HG03139 (cell line): Measurements from ENCODE around the gene TPCN2.

Experiments
- ATAC-seq: cut with Tn5 transposase; IDR thresholded peaks from one replicate; pipeline ENCODE4 v1.9.1; 2021; ENCODE audit not compliant: unreplicated experiment

Gene TPCN2

DNA sequence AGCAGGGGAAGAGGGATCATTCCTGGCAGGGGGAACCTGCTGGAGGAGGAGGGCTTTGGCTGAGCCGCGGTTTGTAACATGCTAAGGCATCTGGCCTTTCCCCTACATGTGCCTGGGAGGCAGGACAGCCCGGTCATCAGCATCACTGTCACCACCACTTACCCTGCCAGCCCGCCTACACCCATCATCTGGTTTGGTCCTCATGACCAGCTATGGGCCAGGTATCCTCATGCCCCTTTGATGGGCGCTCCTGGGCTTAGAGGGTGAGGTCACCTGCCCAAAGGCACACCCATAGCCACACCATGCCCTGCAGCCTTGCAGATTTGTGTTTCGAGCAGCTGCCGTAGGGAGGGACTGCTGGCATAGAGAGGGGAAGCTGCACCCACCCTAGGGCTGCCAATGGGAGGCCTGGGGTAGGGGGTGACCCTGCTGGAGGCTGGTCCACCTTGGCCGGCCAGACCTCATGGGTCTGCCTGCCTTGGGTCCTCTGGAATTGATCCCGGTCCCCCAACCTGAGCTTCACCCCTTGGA, 38.3 kb upstream of the TPCN2 start:
- no peak for ATAC-seq

DNA sequence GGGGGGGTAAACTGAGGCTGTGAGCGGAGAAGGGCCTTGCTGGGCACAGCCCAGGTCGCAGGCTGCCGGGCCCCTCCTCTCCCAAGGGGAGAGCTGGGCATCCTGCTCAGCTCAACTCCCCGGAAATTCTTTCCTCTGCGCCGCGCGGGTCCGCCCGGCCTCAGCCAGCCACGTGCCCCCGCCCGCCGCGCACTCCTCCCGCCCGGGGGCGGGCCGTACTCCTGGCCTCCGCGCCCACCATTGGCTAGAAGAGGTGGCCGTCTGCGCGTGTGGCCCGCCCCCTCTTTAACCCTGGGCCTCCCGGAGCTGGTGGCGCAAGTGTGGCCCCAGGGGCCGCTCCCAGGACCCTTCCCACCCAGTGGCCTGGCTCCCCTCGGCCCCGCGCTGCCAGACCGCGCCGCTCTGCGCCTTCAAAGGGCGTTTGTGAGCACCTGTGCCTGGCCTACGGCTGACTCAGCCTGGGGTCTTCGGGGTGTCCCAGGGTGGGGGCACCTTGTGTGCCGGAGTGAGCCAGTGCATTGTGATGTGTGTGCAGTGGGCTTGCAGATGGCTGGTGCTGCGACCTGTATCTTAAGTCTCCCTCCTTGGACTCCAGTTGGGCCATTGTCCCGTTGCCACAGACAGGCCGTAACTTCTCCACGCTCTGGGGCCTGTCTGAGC, 37.6 kb upstream of the TPCN2 start:
- no peak for ATAC-seq

DNA sequence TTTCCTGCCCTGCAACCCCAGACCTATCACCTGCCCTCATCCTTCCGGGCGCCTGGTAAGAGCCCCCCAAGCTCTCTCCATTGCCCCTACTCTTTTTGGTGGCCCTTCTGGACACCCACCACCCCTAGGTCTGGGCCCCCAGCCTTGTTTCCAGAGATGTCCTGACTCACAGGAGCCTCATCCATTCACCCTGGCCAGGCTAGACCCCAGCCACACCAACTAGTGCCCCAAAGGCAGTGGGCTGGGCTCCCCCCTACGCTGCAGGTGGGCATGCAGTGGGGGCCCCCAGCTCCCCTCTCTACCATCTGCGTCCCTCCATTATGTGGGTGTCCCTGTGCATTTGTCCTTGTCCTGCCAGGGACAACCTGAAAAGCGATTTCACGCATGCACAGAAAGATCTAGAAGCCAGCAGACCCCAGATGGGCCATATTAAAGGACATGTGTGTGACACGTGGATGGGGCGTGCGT, 37.1 kb upstream of the TPCN2 start:
- no peak for ATAC-seq

DNA sequence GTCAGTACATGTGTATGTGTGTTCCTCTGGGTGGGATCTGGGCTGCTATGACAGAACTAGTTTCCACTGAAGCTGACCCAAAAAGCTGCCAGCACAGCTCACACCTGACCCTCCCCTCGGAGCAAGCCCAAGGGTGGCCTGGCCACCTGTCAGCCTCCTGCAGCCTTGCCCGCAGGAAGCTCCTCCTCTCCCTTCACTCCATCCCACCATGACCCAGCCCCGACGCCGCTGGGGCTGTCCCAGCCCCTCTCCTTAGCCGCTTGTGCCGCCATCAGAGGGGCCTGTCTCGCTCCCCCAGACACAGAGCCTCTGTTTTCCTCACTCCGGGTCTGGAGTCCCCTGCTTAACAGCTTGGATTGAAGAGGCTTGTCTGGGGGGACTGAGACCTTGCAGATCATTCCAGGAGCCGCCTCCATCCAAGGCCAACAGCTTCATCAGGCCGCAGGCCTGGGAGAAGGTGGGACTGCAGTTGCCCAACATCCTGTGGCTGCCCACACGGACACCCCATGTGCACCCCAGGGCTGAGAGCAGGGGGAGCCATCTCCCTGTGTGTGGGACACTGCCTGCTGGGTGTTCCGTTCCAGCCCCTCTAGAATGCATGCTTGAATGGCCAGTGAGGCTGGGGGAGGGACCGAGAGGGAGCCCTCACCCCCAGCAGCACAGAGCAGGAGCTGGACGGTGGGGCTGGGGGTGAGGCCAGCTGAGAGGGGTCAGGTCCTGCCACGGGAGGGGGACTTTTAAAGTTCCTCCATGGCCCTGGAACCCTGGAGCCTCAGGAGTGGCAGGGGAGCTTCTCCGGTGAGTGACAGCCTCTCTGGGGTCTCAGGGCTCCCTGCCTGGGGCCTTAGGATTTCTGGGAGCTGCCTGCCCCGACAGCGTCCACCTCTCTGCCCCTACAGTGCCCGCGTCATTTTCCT, 36.4 kb upstream of the TPCN2 start:
- no peak for ATAC-seq

DNA sequence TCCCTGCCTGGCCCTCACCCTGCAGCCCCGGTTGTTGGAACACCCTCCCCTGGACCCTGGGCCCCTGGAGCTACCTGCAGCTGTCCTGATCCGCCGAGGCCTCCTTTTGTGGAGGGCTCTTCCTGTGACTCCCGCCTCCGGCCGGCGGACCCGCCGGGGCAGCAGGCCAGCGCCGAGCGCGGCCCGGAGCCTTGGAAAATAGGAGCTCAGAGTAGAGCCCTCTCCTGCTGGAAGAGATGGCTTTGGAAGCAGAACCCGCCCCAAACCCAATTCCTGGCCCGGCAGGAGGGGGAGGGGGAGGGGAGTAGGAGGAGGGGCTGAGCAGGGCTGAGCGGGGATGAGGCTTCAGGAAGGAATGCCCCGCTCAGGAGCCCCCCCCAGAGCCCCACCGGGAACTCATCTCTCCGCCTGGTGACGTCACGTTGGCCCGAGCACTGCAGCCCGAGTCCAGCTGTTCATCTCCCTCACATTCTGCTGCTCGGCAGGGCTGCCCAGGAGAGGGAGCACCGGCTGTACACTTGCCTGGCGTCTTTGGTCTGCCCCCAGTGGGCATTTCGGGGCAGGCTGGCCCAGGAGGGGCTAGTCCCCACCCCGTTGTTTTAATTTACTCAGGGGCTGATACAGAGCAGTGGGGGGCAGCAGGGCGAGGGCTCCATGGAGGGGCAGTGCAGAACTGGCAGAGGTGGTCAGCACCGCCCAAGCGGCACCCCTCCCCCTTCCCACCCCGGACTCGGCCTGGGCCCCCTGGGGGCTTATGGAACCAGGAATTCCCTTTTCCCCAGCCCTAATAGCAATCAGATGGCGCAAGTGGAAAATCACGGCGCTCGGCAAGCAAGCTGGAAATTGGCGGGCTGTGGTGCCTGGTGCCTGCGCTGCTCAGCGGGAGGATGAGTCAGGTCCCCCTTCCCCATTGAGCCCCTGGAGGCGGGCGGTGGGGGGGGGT, 35.5 kb upstream of the TPCN2 start, which contains the start of gene MRGPRF:
Gene MRGPRF (minus strand): TSS at position 238 of the 943 bp plus-strand sequence. CDS start 3,345 bp downstream, outside the sequence.
- ATAC-seq, result no peak

DNA sequence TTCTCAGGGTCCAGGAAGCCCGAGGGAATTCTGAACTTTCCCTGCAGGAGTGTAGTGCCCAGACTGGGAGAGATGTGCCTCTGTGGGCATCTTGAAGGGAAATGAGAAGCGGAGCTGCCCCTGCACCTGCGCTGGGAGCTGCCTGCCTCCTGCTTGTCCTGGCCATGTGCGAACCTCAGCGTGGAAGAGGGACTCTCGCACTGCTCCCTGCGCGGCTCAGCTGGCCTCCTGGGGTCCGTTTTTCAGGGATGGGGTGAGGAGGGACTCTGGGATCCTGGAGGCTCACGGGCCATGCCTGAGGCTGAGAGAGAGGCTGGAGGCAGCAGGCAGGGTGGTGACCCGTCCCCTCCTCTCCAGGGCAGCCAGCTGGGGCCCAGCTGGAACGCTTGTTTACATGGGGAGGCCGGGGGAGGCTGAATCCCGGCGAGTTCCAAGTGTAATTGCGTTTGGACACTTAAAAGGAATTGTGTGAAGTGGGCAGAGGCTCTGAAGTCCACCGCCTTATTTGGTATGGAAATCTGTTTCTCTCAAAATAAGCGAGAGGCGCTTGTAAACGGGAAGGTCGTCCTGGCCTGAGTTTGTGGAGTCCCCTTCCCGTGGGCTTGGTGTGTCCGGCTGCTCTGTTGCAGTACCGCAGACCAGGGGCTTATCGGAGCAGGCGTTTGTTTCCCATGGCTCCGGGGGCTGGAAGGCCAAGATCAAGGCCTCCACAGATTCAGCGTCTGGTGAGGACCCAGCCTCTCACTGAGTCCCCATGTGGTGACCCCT, 34.5 kb upstream of the TPCN2 start:
- no peak for ATAC-seq

DNA sequence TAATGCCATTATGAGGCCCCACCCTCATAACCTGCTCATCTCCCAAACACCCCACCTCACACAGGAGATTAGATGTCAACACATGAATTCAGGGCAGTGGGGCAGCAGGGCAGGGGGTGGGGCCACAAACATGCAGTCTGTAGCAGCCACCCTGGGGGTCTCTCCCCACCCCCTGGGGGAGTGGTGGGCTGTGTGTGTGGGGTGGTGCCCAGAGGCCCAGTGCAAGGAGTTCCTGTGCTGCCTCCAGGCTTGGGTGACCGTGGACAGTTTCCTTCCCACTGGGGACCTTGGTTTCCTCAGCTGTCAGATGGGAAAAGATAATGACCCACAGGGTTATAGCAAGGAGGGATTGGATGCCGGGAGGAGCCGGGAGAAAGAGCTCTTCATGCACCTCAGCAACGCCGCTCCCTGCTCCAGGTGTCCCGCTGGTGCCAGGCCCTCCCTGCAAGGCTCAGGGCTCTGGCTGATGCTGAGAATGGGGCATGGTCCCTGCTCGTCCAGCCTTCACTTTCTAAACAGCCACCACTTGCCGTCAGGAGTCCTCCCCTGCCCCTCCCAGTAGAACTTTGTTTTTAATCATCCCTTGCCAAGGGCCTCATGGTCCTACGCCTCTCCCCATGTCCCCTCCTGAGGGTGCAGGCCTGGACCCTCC, 33.7 kb upstream of the TPCN2 start:
- no peak for ATAC-seq

DNA sequence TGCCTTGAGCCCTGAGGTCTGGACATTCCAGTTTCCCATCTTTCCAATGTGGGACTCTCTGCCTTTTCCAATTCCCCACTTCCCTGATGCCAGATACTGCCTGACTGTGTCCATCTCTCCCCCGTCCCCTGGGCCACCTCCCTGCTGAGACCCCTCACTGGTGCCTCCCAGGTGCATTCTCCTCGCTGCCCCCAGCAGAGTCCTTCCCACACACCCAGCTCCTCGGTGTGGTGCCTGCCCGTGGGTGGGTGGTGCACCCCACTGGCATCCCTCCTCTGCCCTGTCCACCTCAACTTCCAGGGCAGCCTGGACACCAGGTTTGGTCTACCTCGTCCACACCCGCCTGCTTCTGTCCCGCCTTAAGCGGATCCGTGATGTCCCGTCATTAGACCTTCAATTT, 30.8 kb upstream of the TPCN2 start:
- no peak for ATAC-seq

DNA sequence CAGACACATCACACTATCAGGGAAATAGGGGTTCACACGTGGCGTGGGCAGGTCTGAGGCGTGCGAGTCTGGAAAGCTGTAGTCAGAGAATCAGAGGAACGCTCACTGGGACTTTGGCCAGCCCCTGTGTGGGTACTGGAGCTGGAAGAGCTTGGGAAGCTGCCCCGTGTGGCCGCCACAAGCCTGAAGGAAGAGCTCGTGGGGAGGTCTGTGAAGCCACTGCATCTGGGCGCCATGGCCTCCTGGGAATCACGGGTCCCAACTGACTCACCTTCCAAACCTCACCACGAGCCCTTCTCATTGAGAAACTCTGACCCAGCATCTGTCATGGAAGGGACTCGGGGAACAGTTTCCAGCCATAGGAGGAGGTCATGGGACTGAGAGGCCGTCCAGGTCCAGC, 29.8 kb upstream of the TPCN2 start:
- no peak for ATAC-seq

DNA sequence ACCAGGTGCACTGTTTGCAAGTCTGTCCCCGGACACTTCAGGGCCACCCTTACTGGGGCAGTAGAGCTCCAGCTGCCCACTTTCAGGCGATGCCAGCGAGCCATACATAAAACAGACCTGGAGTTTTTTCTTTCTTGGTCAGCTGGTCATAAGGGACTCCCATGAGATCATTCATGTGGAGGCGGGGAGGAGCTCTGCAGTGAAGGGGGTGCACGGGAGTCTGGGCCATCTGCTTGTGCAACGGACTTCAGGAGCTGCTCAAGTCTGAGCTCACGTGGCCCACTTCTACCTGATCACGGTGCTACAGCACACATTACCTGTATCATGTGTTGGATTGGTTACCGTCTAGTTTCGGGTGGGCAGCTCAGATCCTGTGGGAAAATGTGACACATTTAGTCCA, 26.5 kb upstream of the TPCN2 start:
- no peak for ATAC-seq

DNA sequence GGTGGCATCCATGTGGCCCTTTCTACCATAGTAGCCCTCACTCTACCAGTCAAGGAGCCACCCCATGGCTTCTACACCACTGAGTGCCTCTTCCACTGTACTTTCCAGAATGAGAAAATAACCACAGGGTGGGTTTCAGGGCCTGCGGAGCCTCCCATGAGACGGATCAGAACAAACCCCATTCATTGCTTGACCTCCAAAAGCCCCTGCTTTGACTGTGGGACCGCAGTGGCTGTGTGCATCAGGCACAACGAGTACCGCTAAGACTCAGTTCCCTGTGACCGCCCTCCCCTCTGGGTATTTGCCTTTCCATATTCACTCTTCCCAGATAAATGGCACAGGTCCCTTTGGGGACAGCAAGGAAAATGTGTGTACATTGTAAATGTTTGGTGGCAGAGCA, 24.2 kb upstream of the TPCN2 start:
- no peak for ATAC-seq

DNA sequence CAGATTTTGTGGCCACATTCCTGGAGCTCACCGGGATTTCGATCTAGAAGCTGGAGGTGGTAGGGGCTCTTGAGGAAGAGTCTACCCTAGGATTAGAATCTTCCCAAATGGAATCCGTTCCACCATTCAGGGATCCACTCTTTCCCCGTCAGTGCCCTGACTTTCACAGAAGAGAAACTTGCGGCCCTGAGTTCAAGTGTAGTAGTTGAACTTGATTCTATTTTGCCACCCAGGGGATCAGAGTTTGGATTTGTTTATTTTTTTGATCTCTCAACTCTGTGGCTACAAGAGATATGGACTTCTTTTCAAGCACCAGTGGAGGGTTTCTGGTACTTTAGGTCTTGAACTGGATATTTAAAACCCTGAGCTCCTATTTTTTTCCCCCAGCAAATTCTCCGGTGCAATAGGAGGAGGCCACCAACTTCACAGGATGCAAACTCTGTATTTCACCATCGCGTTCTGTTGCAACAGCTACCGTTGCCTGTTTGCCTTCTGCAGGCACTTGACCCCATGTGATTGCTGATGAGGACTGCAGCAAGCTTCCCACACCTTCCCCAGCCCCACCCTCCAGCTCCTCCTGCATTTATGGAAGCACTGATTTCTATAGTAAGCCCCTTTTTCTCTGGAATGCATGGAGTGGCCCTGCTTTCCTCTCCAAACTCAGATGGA, 20.9 kb upstream of the TPCN2 start:
- ATAC-seq, result no peak

DNA sequence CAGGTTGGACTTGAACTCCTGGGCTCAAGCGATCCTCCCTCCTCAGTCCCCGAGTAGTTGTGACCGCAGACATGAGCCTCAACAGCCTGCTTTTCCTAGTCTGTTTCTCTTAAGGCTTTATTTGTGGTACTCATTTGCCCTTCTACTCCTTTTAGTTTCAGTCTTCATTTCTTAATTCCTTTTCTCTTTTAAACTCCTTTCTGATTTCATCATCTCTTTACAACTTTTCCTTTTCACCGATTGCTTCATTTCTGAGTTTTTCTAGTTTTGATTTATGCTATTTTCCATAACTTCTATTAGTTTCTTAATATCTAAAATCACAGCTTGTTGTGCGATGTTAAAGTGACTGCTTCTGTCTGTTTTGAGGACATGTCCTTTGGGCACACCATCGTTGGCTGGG, 18.4 kb upstream of the TPCN2 start:
- ATAC-seq, result no peak

DNA sequence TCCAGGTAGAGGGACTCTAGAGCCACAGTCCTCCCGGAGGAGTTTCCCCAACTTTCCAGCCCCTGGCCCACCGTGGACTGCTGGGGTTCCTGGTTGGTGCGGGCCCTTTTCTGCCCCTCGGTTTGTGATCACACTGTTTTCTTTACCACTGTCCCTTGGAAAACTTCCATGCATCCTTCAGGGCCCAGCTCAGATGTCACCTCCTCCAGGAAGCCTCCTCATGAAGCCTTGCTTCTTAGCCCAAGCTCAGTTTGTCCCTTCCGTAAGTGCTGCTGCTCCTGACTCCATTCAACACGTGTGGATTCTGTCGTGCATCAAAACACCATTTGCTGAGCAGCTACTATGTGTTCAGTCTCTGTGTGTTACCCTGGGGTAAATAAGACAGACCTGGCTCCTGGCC, 15.9 kb upstream of the TPCN2 start:
- ATAC-seq, result no peak

DNA sequence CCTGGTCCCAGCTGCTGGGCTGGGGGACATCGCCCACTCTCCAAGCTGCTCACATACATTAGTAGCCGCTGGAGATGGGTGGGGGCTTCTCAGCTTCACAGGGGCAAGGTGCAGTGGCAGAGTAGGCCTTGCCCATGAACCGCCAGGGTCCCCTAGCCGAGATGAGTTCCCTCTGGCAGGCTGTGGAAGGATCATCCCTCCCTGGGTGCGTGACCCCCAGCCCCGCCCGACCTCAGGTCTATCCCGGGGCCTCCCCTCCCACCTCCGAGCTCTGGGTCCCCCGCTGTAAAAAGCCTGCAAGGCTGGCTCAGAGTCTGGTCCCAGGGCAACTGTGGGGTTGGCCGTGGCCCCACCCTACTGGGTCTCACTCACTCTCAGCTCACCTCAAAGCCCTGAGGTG, 15.3 kb upstream of the TPCN2 start:
- ATAC-seq, result no peak

DNA sequence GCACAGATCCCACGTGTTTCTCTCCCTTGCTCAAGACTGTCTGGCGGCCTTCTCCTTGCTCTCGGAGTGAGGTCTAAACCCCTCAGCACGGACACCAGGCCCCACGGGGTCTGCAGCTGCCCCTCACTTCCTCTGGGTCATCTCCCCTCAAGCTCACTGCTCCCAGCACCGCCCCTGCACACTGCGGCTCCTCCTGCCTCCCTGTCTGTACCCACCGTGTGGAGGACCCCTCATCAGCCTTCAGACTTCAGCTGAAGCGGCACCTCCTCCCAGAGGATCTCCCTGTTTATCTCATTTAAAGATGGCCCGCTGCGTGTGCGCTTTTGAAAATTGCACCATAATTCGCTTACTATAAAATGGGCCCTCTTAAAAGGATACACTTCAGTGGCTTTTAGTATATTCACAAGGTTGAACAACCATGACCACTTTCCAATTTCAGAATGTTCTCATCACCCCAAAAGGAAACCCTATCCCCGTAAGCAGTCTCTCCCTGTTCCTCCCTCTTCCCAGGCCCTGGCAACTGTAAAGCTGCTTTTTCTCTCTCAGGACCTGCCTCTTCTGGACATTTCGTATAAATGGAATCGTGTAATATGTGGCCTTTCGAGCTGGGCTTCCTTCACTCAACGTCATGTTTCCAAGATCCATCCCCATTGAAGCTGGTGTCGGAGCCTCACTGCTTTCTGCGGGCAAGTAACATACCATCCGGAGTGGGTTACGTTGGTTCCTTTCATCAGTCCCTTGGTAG, 14.4 kb upstream of the TPCN2 start:
- ATAC-seq, result no peak

DNA sequence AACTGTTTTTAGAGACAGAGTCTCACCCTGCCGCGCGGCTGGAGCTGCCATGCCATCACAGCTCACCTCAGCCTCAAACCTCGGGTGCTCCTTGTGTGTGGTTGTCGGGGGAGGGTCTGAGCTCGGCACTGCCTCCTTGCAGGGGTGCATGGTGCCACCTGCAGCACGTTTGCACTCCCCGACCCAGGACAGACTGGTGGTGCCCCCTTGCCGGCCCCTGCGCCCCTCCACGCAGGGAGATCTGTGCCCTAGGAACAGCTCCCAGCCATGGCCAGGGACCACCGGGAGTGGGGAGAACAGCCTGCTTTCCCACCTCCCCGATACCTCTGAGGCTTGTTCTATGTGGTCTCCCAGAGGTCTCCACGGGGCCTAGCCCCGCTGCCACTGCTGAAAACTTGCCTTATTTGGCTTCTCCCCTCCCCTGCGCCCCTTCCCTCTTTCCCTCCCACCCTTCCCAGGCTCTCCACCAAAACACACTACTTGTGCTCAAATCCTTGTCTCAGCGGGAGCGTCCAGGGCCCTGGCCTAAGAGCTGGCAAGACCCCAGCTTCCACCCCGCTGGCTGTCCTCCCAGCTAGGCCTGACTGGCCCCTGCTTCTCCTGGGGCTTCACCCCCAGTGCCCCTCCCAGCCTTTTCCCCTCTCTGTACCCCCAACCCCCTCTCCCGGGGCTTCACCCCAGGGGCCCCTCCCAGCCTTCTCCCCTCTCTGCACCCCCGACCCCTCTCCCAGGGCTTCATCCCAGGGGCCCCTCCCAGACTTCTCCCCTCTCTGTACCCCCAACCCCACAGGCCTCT, 13.4 kb upstream of the TPCN2 start:
- ATAC-seq, result no peak

DNA sequence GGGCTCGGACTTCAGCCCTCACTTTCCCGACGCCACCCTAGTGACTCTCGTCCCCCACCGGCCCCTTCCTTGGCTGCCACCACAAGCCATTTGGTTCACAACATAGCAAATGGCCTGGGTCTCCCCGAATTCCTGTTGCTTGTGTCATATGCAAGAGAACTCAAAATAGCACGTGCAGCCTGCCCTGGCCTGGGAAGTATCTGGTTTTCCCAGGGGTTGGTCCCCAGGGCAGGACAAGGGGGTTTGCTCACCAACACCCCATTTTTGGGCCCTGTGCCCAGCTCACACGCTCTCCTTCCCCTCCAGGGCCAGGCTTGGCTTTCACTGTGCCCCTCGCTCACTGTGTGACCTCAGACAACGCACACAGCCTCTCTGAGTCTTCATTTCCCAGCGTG, 12.8 kb upstream of the TPCN2 start:
- no peak for ATAC-seq
